GM06990 (cell line): ENCODE data around the gene CROCC.

Source experiments
- DNase-seq: peaks from one replicate; pipeline ENCODE4 v3.0.0-alpha.2; 2011; ENCODE audit not compliant: insufficient read length; ENCODE audit errors: extremely low read depth
- H3K27me3 ChIP-seq: replicated peaks from 2 replicates; pipeline ENCODE4 v1.6.0; 2011; ENCODE audit warnings: low read length; ENCODE audit not compliant: control insufficient read depth, insufficient read depth
- H3K36me3 ChIP-seq: 2 replicates; pipeline ENCODE4 v1.5.1; 2011; ENCODE audit warnings: low read length; ENCODE audit not compliant: control insufficient read depth, insufficient read depth
- H3K4me3 ChIP-seq: replicated peaks from 2 replicates; pipeline ENCODE4 v1.5.1; 2011; ENCODE audit warnings: low read depth, mild to moderate bottlenecking, control low read depth, low read length
- TF ChIP-seq, protein P1 (sequence below): IDR thresholded peaks from 2 replicates; pipeline ENCODE4 v1.5.1; 2011; ENCODE audit warnings: low read length, control low read depth, mild to moderate bottlenecking, inconsistent platforms; ENCODE audit not compliant: insufficient read depth, poor library complexity, severe bottlenecking

CROCC gene

DNA sequence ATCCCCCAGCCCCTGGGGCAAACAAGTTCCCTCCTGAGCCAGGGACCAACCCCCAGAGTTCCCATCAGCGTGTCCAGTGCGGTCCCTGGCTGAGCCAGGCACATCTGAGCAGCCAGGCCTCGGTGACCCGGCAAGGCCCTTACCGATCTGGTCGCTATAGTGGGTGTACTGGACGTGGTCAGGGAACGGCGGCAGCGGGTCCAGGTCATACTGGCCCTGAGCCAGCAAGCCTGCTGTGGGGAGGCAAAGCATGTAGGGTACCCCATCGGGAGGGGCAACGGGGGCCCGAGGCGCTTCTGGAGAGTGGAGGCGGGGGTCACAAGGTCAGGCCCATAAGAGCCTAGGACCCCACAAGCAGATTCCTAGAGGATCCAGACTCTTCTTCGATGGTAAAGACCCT lies 55.2 kb downstream of the CROCC start:
- Histone ChIP-seq H3K4me3 (no peak overlapping the region), H3K27me3 (no peaks in the 10 kb centered on the region; the same call in 1 of the 2 replicates), H3K36me3 (no peaks in the 10 kb centered on the region)
- TF ChIP-seq, protein P1, sequence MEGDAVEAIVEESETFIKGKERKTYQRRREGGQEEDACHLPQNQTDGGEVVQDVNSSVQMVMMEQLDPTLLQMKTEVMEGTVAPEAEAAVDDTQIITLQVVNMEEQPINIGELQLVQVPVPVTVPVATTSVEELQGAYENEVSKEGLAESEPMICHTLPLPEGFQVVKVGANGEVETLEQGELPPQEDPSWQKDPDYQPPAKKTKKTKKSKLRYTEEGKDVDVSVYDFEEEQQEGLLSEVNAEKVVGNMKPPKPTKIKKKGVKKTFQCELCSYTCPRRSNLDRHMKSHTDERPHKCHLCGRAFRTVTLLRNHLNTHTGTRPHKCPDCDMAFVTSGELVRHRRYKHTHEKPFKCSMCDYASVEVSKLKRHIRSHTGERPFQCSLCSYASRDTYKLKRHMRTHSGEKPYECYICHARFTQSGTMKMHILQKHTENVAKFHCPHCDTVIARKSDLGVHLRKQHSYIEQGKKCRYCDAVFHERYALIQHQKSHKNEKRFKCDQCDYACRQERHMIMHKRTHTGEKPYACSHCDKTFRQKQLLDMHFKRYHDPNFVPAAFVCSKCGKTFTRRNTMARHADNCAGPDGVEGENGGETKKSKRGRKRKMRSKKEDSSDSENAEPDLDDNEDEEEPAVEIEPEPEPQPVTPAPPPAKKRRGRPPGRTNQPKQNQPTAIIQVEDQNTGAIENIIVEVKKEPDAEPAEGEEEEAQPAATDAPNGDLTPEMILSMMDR: no peak
- DNase-seq: no peak

DNA sequence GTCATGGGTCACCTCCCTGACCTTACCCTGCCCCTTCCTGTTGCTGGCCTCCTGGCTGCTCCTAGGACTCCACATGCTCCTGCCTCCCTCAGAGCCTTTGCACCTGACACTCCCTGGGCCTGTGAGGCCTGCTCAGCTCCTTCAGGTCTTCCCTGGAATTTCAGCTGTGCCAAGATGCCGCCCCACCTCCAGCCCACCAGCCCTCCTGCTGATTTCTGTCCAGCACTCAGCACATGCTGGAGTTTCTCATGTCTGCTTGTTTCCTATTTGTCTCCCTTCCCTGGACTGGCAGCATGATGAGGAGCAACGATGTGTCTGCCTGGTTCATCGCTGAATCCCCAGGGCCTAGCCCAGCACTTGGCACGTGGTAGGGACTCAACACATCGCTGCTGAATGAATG lies 55.6 kb downstream of the CROCC start:
- no peak for DNase-seq
- H3K4me3 ChIP-seq: no peak overlapping the region
- no peaks in the 10 kb centered on the region; the same call in 1 of the 2 replicates for H3K27me3 ChIP-seq
- no peaks in the 10 kb centered on the region for H3K36me3 ChIP-seq
- TF ChIP-seq, protein P1: no peak

DNA sequence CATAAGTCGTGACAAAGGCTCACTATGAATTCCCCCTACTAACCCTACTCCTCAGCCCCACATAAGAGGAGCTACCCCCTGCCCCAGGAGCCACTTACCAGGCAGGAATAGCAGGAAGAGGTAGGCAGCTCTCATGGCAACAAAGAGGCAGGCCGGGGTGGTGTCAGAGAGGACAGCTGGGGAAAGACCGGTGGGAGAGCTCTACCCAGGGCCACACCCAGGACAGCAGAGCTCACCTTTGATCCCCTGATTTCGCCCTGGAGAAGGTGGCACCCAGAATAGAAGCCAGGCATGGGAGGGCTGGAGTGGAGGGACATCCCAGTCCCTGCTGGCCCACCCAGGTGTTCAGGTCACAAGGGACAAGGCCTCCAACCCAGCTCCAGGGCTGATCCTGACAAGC lies 56.4 kb downstream of the CROCC start:
- DNase-seq: no peak
- no peaks in the 10 kb centered on the region for H3K36me3 ChIP-seq
- H3K4me3 ChIP-seq: no peak overlapping the region
- TF ChIP-seq, protein P1: no peak
- H3K27me3 ChIP-seq: no peaks in the 10 kb centered on the region; the same call in 1 of the 2 replicates

DNA sequence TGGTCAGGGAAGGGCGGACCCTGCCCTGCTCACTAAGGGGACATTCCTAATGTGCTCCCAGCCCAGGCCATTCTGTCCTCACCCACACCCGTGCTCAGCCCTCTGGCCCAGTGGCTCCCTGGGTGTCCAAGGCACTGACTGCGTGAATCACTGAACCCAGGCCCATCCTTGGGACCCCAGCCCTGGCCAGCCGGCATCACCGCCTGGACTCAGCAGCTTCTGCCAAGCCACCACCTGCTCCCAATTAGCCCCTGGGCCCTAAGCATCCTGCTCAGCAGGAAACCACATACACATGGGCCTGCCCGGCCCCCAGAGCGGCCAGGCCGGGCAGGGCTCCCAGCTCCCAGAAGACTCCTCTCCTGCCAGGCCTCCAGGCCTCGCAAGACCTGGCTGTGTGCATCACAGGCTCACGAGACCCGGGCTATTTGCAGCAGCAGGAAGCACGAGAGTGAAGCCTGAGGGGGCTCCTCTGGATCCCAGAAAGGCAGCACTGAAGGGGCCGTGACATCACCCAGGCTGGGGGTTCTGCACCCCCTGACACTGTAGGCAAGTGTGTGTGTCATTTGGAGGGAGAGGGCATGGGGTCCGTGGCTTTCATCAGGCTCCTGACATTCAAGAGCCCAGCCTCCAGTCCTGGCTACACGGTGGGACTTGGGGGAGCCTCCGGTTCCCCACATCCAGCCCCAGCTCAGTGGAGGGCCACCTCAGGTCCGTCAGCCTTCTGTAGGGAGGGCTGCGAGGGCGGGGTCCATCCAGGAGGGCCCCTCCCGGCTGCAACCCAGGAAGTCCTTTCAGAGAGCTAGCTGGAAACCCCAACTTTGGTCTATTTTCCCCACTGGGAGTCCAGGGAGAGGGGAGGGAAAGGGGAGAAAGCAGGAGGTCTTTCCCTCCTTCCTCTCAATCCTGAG lies 57.1 kb downstream of the CROCC start:
- no peak overlapping the region for H3K4me3 ChIP-seq
- TF ChIP-seq, protein P1: no peak
- no peak for DNase-seq

DNA sequence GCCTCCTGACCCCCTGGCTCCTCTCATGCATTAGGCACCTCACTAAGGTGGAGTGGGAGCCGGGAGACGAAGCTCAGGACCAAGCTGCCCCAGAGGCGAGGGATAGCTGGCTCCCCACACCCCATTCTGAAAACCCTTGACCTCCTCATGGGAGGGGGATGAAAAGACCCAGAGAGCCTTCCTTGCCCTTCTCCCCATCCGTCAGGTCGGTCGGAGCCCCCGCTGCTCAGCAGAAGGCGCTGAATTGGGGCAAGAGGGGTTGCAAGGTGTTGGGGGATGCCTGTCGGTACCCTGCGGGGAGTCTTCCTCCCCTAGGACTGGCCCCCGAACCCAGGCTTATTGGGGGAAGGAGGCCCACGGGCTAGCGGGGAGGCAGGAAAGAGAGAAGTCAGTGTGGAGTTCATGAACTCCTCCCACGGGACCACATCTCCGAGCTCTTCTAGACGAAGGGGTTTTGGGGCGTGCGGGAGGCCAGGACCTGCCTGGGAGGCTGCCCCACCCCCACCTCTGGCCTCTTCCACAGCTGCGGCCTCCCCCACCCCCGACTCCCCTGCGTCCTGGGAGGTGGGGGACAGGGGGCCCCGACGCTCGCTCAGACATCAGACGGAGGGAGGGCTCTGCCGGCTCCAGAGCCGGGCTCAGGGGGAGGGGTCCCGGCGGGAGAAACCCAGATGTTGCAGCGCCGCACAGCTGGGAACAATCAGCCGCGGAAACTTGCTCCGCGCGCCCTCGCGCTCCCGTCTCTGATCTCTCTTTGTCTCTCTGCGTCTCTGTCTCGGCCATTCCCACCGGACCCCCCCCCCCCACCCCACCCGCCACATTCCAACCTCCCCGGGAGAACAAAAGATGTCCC lies 58.0 kb downstream of the CROCC start:
- DNase-seq: no peak
- TF ChIP-seq, protein P1: no peak
- no peaks in the 10 kb centered on the region for H3K36me3 ChIP-seq
- H3K4me3 ChIP-seq: no peak overlapping the region
- H3K27me3 ChIP-seq: no peaks in the 10 kb centered on the region; the same call in 1 of the 2 replicates

More for the DNA sequence above, 57.1 kb downstream of the CROCC start:
- H3K36me3 ChIP-seq: no peaks in the 10 kb centered on the region
- no peaks in the 10 kb centered on the region; the same call in 1 of the 2 replicates for H3K27me3 ChIP-seq
